GM18951 (cell line): ENCODE measurements around the gene GRIK3.

ENCODE experiments used
- POLR2A ChIP-seq: IDR thresholded peaks from 4 replicates; pipeline ENCODE4 v1.6.1; 2011; ENCODE audit warnings: mild to moderate bottlenecking; ENCODE audit not compliant: insufficient read length, insufficient read depth; ENCODE audit errors: extremely low read depth
- in situ Hi-C: fragments of 300-500 bp; cut with MboI; formaldehyde crosslinking; loops from one replicate; pipeline ENCODE4 v1.12.0; 2022; ENCODE audit warnings: low sequenced_read_pairs, mixed read lengths, inconsistent platforms; ENCODE audit not compliant: unreplicated experiment

The GRIK3 gene

DNA sequence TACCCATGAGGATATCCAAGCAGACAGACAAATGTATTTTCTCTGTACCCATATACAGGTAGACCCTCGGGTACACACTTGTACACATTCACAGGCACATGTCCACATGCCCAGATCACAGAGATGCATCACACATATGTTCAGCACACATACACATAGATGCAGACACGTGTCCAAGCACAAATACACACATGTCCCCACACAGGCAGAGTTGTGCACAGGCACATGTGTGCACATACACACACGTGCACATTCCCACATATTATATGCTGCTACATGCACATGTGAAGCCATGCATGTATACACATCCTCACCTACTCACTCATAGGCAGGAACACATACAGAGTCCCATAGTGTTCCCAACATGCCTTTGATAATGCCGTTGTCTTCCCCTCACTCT is 219.5 kb downstream of the GRIK3 start:
- in situ Hi-C loops: no loop called here
- TF ChIP-seq POLR2A: no peak

GRCh38 chr1:36814083-36814482 is 220.2 kb downstream of the GRIK3 start:
- no peak for TF ChIP-seq POLR2A
- in situ Hi-C loops: no loop called here

DNA sequence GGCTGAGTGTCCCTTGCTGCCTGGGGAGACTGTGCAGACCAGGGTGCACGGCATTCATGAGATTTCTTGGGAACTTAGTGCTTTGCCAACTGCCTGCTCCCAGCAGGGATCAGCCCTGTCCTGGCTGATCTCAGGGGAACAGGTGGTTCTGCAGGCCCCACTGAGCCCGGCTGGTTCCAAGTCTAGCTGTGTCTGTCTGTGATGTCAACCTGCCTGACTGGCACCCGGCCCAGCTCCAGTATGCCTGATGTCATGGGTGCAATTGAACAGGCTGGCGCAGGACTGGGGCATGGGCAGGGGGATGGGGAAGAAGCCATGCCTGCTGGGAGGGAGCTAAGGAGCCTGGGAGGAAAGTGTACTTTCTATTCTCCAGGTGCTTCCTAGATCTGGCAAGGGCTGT is 227.1 kb downstream of the GRIK3 start:
- in situ Hi-C loops: no loop called here

GRCh38 chr1:36805979-36806640 is 228.2 kb downstream of the GRIK3 start:
- in situ Hi-C loops: no loop called here
- TF ChIP-seq POLR2A: no peak

More for the DNA sequence above, 227.1 kb downstream of the GRIK3 start:
- TF ChIP-seq POLR2A: no peak

DNA sequence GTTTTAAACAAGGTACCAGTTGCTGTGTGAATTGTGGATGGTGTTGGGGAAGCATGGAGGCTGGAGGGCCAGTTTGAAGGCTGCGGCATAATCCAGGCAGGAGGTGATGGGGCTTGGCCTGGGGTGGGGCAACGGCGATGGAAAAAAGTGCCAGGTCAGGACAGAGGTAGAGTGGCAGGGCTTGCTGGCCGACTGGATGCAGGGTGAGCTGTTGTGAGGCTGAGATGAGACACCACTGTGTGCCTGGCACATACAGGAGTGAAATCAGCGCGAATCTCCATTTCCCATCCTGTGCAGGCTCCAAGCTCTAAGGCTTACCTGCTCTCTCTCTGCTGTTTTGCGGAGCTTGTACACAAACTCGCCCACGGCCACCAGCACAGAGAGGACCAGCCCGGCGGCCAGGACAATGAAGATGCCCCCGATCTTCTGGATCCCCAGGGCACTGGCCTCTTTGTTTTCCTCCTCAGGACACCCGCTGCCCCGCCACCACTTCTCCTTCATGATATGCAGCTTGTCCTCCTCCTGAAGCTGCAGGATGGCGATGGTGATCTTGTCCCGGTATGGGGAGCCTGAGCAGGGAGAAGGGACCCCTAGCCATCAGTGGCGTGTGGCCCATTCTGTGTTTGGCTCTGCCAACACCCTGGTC is 229.5 kb downstream of the GRIK3 start:
- TF ChIP-seq POLR2A: no peak

GRCh38 chr1:36803868-36804570 is 230.3 kb downstream of the GRIK3 start:
- no peak for TF ChIP-seq POLR2A
- in situ Hi-C loops: no loop called here

More for the DNA sequence above, 229.5 kb downstream of the GRIK3 start:
- in situ Hi-C loops: no loop called here

GRCh38 chr1:36802018-36802417 is 232.3 kb downstream of the GRIK3 start:
- in situ Hi-C loops: no loop called here
- TF ChIP-seq POLR2A: no peak

GRCh38 chr1:36797761-36798160 is 236.6 kb downstream of the GRIK3 start:
- in situ Hi-C loops: no loop called here
- no peak for TF ChIP-seq POLR2A

GRCh38 chr1:36796733-36797132 is 237.6 kb downstream of the GRIK3 start:
- in situ Hi-C loops: no loop called here
- TF ChIP-seq POLR2A: no peak

DNA sequence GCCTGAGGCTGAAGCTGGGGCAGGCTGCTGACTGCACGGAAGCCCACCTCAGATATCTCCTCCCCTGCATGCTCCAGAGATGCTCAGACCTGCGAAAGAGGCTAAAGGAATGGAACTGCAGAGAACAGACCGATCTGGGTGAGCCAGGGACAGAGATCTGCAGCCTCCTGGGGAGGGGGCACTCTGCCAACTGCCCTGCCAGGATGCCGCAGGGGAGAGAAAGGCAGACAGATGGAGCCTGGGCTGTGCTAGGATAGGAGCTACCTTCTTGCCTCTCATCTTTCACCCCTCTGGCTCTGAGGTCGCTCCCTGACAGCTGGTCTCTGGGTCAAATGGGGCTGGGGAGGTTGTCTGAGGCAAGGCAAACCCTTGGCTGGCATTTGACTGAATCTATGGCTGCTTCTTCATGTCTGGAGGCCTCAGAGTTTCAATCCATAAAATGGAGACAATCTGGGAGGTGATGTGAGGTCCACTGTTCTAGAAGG is 238.2 kb downstream of the GRIK3 start:
- in situ Hi-C loops: no loop called here
- no peak for TF ChIP-seq POLR2A

DNA sequence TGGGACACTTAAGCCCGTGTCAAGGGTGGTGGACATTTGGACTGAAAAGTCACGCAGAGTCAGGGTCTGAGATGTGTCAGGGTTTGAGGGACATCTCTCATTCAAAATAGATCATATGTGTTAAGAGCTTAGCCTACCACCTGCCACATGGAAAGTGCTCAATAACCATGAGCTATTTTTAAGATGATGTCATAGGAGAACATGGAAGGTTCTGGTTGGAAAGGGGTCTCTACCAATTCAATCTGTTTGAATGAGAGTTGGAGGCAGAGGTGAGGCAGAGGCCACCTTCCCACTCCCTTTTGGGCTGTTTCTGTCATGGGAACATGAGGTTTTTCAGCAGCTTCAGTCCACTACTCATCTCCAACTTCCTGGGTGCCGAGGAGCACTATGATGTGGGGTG is 239.9 kb downstream of the GRIK3 start:
- in situ Hi-C loops: no loop called here
- TF ChIP-seq POLR2A: no peak

GRCh38 chr1:36793452-36793851 is 240.9 kb downstream of the GRIK3 start:
- no peak for TF ChIP-seq POLR2A
- in situ Hi-C loops: no loop called here

DNA sequence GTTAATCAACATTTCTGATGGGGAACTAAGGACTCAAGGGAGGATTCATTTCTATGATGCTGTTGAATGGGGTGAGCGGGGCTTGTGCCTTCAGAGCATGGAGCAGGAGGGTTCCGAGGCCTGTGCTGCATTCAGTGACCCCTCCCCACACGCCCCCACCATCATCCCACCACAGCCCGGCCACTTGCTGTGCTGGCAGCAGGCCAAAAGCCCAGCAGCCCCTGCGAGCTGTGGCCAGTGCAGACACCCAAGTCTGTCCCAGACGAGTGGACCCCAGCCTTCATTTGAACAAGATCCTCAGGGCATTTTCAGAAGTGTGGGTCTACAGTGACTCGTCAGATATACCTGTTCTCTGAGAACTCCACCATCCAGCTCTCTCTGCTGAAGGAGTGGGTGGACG is 242.0 kb downstream of the GRIK3 start:
- TF ChIP-seq POLR2A: no peak
- in situ Hi-C loops: no loop called here

DNA sequence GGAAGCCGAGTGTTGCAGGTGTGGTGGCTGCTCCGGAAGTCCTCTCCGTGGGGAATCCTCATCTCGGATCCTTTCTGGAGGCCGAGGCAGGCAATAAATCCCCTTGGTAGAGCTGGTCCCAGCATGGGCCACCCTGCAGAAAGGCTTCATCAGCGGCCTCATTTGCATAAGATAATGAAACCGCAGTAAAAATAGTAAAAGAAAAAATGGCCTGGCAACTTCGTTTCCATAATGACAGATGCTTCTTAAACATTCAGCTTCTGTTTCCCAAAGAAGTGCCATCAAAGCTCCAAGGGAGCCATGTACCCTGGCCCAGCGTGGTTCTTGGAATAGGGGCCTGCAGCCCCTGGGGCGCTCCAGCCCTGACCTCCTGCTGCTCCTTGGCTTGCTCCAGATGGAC is 244.1 kb downstream of the GRIK3 start:
- TF ChIP-seq POLR2A: no peak
- in situ Hi-C loops: no loop called here
